Measurements from ENCODE around the gene OGA. TPM values are rescaled to one million over a fixed set of nuclear protein-coding genes. Genes with fewer than 3 reads are reported as not detected.

Gene OGA
- total and polyA plus RNA-seq, 2 of the 8 experiments (the other 6 are each of a cell fraction or from before 2014, with no cell fraction given): 31.2 to 107 TPM

- H4K20me1 ChIP-seq (replicated peaks in 1 of 2; ENCODE audit: control insufficient read depth in 1 of 2, insufficient read depth in 2 of 2, low read length in 2 of 2): peaks cover 15 to 29% of the 10 kb centered on the region in 2 experiments
- WGBS, 2 experiments (ENCODE audit: extremely low coverage in 1 of 2, insufficient coverage in 1 of 2, insufficient read length in 1 of 2, insufficient replicate concordance in 2 of 2, low coverage in 1 of 2, low lambda C conversion rate in 2 of 2, missing lambda C conversion rate in 1 of 2): 1% methylated on average over 52 of the region's 58 CpGs; no CpG with 5 or more reads in 1 of the 2 experiments
- 0 out of 2 replicates have a peak overlapping the region, but pooled peaks have one; percentile 18 for H2BK20ac ChIP-seq (ENCODE audit: low read length)
- POLR2A ChIA-PET (ENCODE audit: partially characterized antibody): interaction anchor here (0.5 to 9.1 kb wide), 6 partner anchors 26 to 341 kb away, joined by 3 to 66 read pairs (median 3); partner anchors contain the start of genes DPCD, LDB1, OGA and POLL
- H2BK120ac ChIP-seq (replicated peaks; ENCODE audit: low read depth, low read length): no peak overlapping the region
- no peak overlapping the region for H3K9ac ChIP-seq (replicated peaks in 1 of 4; ENCODE audit: extremely low read depth in 1 of 4, low read depth in 3 of 4, low read length in 3 of 4)
- peak overlapping the region; percentile 28 to 60 (median 46) for H3K4me3 ChIP-seq (ENCODE audit: extremely low read depth in 1 of 4, insufficient read depth in 2 of 4, low read depth in 3 of 4, low read length in 4 of 4)
- CTCF ChIA-PET (ENCODE audit: partially characterized antibody): interaction anchor here (0.7 to 9.8 kb wide), 12 partner anchors 10 to 621 kb away, joined by 3 to 246 read pairs (median 3); no protein-coding TSS in a partner anchor
- H2AK5ac ChIP-seq (ENCODE audit: low read depth, low read length): no peak overlapping the region
- H3K27ac ChIP-seq (ENCODE audit: low read depth, low read length): no peak overlapping the region
- peak overlapping the region; percentile 68; the same call in 1 of the 2 replicates for H2BK12ac ChIP-seq (ENCODE audit: low read depth, low read length)
- H3K56ac ChIP-seq (replicated peaks; ENCODE audit: insufficient read length, low read depth, low read length): no peak overlapping the region
- H3K4me2 ChIP-seq (ENCODE audit: insufficient read depth in 1 of 2, low read depth in 2 of 2, low read length in 2 of 2): peak overlapping the region; percentile 91 to 95
- FAIRE-seq (no peak), DNase-seq (ENCODE audit: low read depth in 1 of 2, low spot score in 2 of 2) (peak in 1 of 2 experiments; percentile 82)
- H4K91ac ChIP-seq (replicated peaks; ENCODE audit: insufficient read length, low read length): peak overlapping the region; percentile 83
- peaks cover 0 to 8% of the 10 kb centered on the region in 2 experiments; a peak in 1 of 4 replicates for H3K79me2 ChIP-seq (ENCODE audit: control insufficient read depth in 1 of 2, insufficient read depth in 2 of 2, low read length in 2 of 2)
- no peaks in the 10 kb centered on the region for H3K9me3 ChIP-seq (ENCODE audit: insufficient read depth in 2 of 2, low read depth in 1 of 2, low read length in 1 of 2)
- H2BK5ac ChIP-seq (ENCODE audit: low read depth, low read length): peak overlapping the region; percentile 75; the same call in 1 of the 2 replicates
- no peak overlapping the region for H4K5ac ChIP-seq (ENCODE audit: insufficient read length, low read depth, low read length)
- H3K23me2 ChIP-seq (ENCODE audit: low read depth, low read length): peaks cover 34% of the 10 kb centered on the region
- no peak overlapping the region for H3K14ac ChIP-seq (ENCODE audit: insufficient read length)
- no peaks in the 10 kb centered on the region; a peak in 1 of 8 replicates for H3K36me3 ChIP-seq (ENCODE audit: control insufficient read depth in 2 of 4, insufficient read depth in 4 of 4, low read length in 3 of 4)
- H3K23ac ChIP-seq (ENCODE audit: insufficient read length): no peak overlapping the region
- H3K4ac ChIP-seq (replicated peaks; ENCODE audit: insufficient read length, low read depth, low read length): no peak overlapping the region
- H3K4me1 ChIP-seq (replicated peaks in 1 of 4; ENCODE audit: control insufficient read depth in 3 of 4, insufficient read depth in 4 of 4, low read length in 3 of 4): peaks cover 12 to 49% (median 28%) of the 10 kb centered on the region in 4 experiments
- H3K79me1 ChIP-seq (ENCODE audit: low read depth, low read length): peaks cover 7% of the 10 kb centered on the region
- no peak overlapping the region for H2AFZ ChIP-seq (ENCODE audit: low read length)
- H2BK15ac ChIP-seq (ENCODE audit: low read length): no peak overlapping the region
- peak overlapping the region; percentile 95 for H3K18ac ChIP-seq (ENCODE audit: extremely low read depth, low read length)
- peak overlapping the region; percentile 81; the same call in 1 of the 2 replicates for H4K8ac ChIP-seq (ENCODE audit: extremely low read depth, insufficient read depth, low read length)
- H3K27me3 ChIP-seq (replicated peaks in 1 of 4; ENCODE audit: control insufficient read depth in 3 of 4, extremely low read depth in 1 of 4, insufficient read depth in 3 of 4, low read length in 3 of 4): peaks cover 39 to 56% (median 49%) of the 10 kb centered on the region in 4 experiments
- TF ChIP-seq TBP (IDR thresholded peaks at IDR 0.05; ENCODE audit: low read depth, low read length) (peak; percentile 20; the same call in 1 of the 2 replicates), RBBP5 (IDR thresholded peaks at IDR 0.05; ENCODE audit: borderline replicate concordance, low read depth, low read length) (peak; percentile 59; the same call in 1 of the 2 replicates), TAF1 (IDR thresholded peaks at IDR 0.05; ENCODE audit: low read depth, low read length) (0 out of 2 replicates have a peak, but pooled peaks have one; percentile 18), POLR2A (IDR thresholded peaks at IDR 0.05; ENCODE audit: control extremely low read depth in 1 of 2, low read depth in 2 of 2, low read length in 2 of 2) (no peak), CREB1 (IDR thresholded peaks at IDR 0.05) (peak; percentile 92), KDM4A (IDR thresholded peaks at IDR 0.05; ENCODE audit: low read depth, low read length, severe bottlenecking) (peak; percentile 76), SP4 (IDR thresholded peaks at IDR 0.05; ENCODE audit: low read length) (0 out of 2 replicates have a peak, but pooled peaks have one; percentile 27), NANOG (IDR thresholded peaks at IDR 0.05; ENCODE audit: insufficient read depth, low read depth, low read length, poor library complexity, severe bottlenecking) (peak; percentile 70), SIN3A (conservative IDR thresholded peaks at IDR 0.05 in 1 of 2, IDR thresholded peaks at IDR 0.05 in 1 of 2; ENCODE audit: low read depth in 1 of 2, low read length in 2 of 2) (peak in 1 of 2 experiments; percentile 57; a peak in 2 of 4 replicates), FOSL1 (IDR thresholded peaks at IDR 0.05; ENCODE audit: insufficient read depth, low read depth, low read length) (no peak)
- TF ChIP-seq, protein P1, sequence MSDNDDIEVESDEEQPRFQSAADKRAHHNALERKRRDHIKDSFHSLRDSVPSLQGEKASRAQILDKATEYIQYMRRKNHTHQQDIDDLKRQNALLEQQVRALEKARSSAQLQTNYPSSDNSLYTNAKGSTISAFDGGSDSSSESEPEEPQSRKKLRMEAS (IDR thresholded peaks at IDR 0.05): 0 out of 2 replicates have a peak, but pooled peaks have one; percentile 9
These were observed 39.3 kb downstream of the OGA start for GRCh38 chr10:101778781-101779543.

All from H1 (cell line).